Naive B cell (primary cell): ENCODE data around the gene TRIOBP. TPM values are rescaled to one million over a fixed set of nuclear protein-coding genes. Genes with fewer than 3 reads are reported as not detected.
A peak's percentile ranks its signal among the peaks of the same experiment; 100 is the strongest.
"Not testable (repeated sequence)": the region's sequence is repeated elsewhere in the genome, so short reads cannot be mapped to it uniquely, and the experiment has no call there.

Experiments
- ATAC-seq, 2 donors: fragments of 150-1000 bp; cut with Tn5 transposase; 2 replicates each; pipeline ENCODE4 v1.10.0; 2021; ENCODE audit warnings: low read depth in 2 of 2, mild to moderate bottlenecking in 2 of 2, moderate library complexity in 2 of 2
- DNase-seq: peaks from one replicate; pipeline ENCODE4 v3.0.0; 2022
- H3K27ac Mint-ChIP-seq, 6 donors: one replicate each; pipeline ENCODE4 v1.8.0; 2020 to 2022; ENCODE audit warnings: mild to moderate bottlenecking in 6 of 6, mixed read lengths in 6 of 6, moderate library complexity in 5 of 6, inconsistent platforms in 2 of 6
- H3K27me3 Mint-ChIP-seq, 3 donors: one replicate each; pipeline ENCODE4 v1.8.0; 2021 to 2022; ENCODE audit warnings: mixed read lengths in 3 of 3, mild to moderate bottlenecking in 1 of 3
- H3K36me3 Mint-ChIP-seq, 2 donors: one replicate each; pipeline ENCODE4 v1.8.0; 2020 to 2022; ENCODE audit warnings: mixed read lengths in 2 of 2, inconsistent platforms in 1 of 2, mild to moderate bottlenecking in 1 of 2
- H3K4me1 Mint-ChIP-seq, 3 donors: one replicate each; pipeline ENCODE4 v1.8.0; 2020 to 2022; ENCODE audit warnings: mixed read lengths in 3 of 3, inconsistent platforms in 1 of 3, mild to moderate bottlenecking in 1 of 3, moderate library complexity in 1 of 3
- H3K4me3 Mint-ChIP-seq, 8 donors: one replicate each; pipeline ENCODE4 v1.8.0; 2020 to 2022; ENCODE audit warnings: mild to moderate bottlenecking in 8 of 8, mixed read lengths in 8 of 8, moderate library complexity in 8 of 8, inconsistent platforms in 2 of 8
- H3K9me3 Mint-ChIP-seq, 7 donors: one replicate each; pipeline ENCODE4 v1.8.0; 2020 to 2022; ENCODE audit warnings: mixed read lengths in 7 of 7, mild to moderate bottlenecking in 5 of 7, inconsistent platforms in 2 of 7, moderate library complexity in 1 of 7
- polyA plus RNA-seq, 6 donors: library from polyadenylated mRNA; unstranded; fragments of 300-500 nt; fragmentation: Illumina TruSeq; gene quantifications; one replicate each; pipeline ENCODE4 v1.2.3, GENCODE V29; 2021; ENCODE audit warnings: low read depth in 6 of 6

Gene TRIOBP
- polyA plus RNA-seq, 6 donors from 2014 or later = 13.7 to 19.5 (median 16.2) TPM

GRCh38 chr22:37713761-37714160, 16.9 kb downstream of the TRIOBP start:
- no peak for ATAC-seq

DNA sequence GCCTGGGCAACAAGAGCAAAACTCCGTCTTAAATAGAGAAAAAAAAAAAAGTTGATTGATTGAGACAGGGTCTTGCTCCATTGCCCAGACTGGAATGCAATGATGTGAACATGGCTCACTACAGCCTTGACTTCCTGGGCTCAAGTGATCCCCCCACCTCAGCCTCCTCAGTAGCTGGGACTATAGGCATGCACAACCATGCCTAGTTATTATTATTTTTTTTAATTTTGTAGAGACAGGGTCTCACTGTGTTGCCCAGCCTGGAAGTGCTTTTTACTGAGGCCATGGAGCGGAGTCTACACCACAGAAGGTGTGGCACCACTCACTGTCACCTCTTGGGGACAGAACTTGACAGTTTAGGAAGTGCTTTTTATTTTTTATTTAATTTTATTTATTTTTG, 17.8 kb downstream of the TRIOBP start:
- ATAC-seq = no peak

More at GRCh38 chr22:37713761-37714160, 16.9 kb downstream of the TRIOBP start:
- Mint-ChIP-seq H3K4me1 (peaks cover 0 to 4% (median 0%) of the 10 kb centered on the region in 3 donors), H3K4me3 (no peak overlapping the region), H3K27ac (peak overlapping the region in 1 of 6 donors; percentile 65), H3K36me3 (peaks cover 0 to 7% of the 10 kb centered on the region in 2 donors), H3K27me3 (no peaks in the 10 kb centered on the region), H3K9me3 (no peaks in the 10 kb centered on the region)
- no peak for DNase-seq

GRCh38 chr22:37715760-37716159, 18.9 kb downstream of the TRIOBP start:
- ATAC-seq = no peak
- Mint-ChIP-seq H3K27me3 (no peaks in the 10 kb centered on the region), H3K4me1 (no peaks in the 10 kb centered on the region), H3K9me3 (no peaks in the 10 kb centered on the region), H3K27ac (no peak overlapping the region), H3K4me3 (no peak overlapping the region), H3K36me3 (peaks cover 0 to 7% of the 10 kb centered on the region in 2 donors)
- DNase-seq = no peak

More for the DNA sequence above, 17.8 kb downstream of the TRIOBP start:
- Mint-ChIP-seq H3K9me3 (no peaks in the 10 kb centered on the region), H3K36me3 (peaks cover 0 to 7% of the 10 kb centered on the region in 2 donors), H3K27ac (no peak overlapping the region), H3K4me3 (no peak overlapping the region), H3K27me3 (no peaks in the 10 kb centered on the region), H3K4me1 (peaks cover 0 to 4% (median 0%) of the 10 kb centered on the region in 3 donors)
- DNase-seq = no peak

GRCh38 chr22:37716708-37717107, 19.9 kb downstream of the TRIOBP start:
- no peak for ATAC-seq
- Mint-ChIP-seq H3K27me3 (no peaks in the 10 kb centered on the region), H3K4me3 (no peak overlapping the region), H3K4me1 (no peaks in the 10 kb centered on the region), H3K9me3 (no peaks in the 10 kb centered on the region), H3K27ac (no peak overlapping the region), H3K36me3 (peaks cover 0 to 7% of the 10 kb centered on the region in 2 donors)
- DNase-seq = no peak

GRCh38 chr22:37717235-37717634, 20.4 kb downstream of the TRIOBP start:
- not testable (repeated sequence) for H3K4me3 Mint-ChIP-seq, ATAC-seq, H3K27me3 Mint-ChIP-seq, H3K9me3 Mint-ChIP-seq, DNase-seq, H3K4me1 Mint-ChIP-seq, H3K36me3 Mint-ChIP-seq
- peak overlapping the region in 1 of 6 donors; percentile 60 for H3K27ac Mint-ChIP-seq

GRCh38 chr22:37717746-37718305, 21.0 kb downstream of the TRIOBP start:
- H3K27me3 Mint-ChIP-seq, H3K36me3 Mint-ChIP-seq, H3K9me3 Mint-ChIP-seq, H3K4me3 Mint-ChIP-seq, H3K4me1 Mint-ChIP-seq, H3K27ac Mint-ChIP-seq, ATAC-seq, DNase-seq: not testable (repeated sequence)

- Mint-ChIP-seq H3K36me3 (peaks cover 0 to 9% of the 10 kb centered on the region in 2 donors), H3K27ac (no peak overlapping the region), H3K4me1 (no peaks in the 10 kb centered on the region), H3K4me3 (no peak overlapping the region), H3K9me3 (no peaks in the 10 kb centered on the region), H3K27me3 (no peaks in the 10 kb centered on the region)
- ATAC-seq (no peak), DNase-seq (no peak)
These were observed 28.8 kb downstream of the TRIOBP start for GRCh38 chr22:37725551-37726240.

DNA sequence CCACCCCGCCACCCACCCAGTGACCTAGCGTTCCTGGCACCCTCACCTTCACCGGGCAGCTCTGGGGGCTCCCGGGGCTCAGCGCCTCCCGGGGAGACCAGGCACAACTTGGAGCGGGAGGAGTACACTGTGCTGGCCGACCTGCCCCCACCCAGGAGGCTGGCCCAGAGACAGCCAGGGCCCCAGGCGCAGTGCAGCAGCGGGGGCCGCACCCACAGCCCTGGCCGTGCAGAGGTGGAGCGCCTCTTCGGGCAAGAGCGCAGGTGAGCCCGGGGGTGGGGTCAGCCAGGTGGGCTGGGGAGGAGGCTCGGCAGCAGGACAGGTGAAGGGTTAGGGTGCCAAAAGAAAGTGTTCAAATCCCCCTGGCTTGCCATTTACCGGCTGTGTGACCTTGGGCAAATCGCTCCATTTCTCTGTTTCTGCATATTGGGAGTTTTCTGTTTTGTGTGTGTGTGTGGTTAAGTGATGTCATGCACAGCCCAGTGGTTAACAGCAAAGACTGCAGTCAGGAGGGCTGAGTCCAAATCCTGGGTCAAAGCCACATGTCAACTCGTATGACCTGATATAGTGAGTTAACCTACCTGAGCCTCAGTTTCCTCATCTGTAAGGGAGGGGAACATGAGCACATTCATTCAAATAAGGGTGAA, 29.5 kb downstream of the TRIOBP start:
- Mint-ChIP-seq H3K4me3 (no peak overlapping the region), H3K27ac (no peak overlapping the region), H3K27me3 (no peaks in the 10 kb centered on the region), H3K4me1 (peaks cover 0 to 3% (median 0%) of the 10 kb centered on the region in 3 donors), H3K36me3 (peaks cover 0 to 9% of the 10 kb centered on the region in 2 donors), H3K9me3 (no peaks in the 10 kb centered on the region)
- no peak for DNase-seq
- ATAC-seq = no peak

GRCh38 chr22:37728620-37729019, 31.8 kb downstream of the TRIOBP start:
- no peak overlapping the region for H3K27ac Mint-ChIP-seq
- ATAC-seq (no peak), DNase-seq (no peak)
- H3K9me3 Mint-ChIP-seq = no peaks in the 10 kb centered on the region
- H3K36me3 Mint-ChIP-seq = peaks cover 0 to 9% of the 10 kb centered on the region in 2 donors
- H3K27me3 Mint-ChIP-seq = no peaks in the 10 kb centered on the region
- peaks cover 0 to 5% (median 5%) of the 10 kb centered on the region in 3 donors for H3K4me1 Mint-ChIP-seq
- no peak overlapping the region for H3K4me3 Mint-ChIP-seq

DNA sequence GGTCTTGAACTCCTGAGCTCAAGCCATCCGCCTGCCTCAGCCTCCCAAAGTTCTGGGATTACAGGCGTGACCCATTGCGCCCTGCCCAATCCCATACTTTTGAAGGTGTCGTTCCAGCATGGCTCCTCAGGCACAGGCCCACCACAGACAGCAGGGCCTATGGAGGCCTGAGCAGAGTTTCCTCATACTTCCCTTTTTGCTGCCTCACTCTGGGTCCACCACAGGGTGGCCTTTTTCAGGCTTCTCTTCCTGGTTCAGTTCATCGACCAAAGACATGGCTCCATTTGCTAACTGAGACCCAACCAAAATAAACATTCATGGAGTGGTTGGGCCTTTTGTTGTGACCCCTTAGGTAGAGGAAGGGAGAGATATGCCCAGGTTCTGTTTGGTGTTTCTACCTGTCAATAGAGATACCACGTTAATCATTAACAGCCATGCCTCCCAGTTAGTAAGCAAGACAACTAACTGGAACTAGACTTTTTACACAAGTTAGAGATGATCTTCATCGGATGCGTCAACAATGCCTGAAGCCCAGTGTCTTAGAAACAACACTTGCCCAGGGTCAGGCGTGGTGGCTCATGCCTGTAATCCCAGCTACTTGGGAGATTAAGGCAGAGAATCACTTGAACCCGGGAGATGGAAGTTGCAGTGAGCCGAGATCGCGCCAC, 35.1 kb downstream of the TRIOBP start:
- H3K9me3 Mint-ChIP-seq = no peaks in the 10 kb centered on the region
- H3K36me3 Mint-ChIP-seq = no peaks in the 10 kb centered on the region
- H3K4me1 Mint-ChIP-seq = peaks cover 0 to 5% (median 5%) of the 10 kb centered on the region in 3 donors
- H3K4me3 Mint-ChIP-seq = no peak overlapping the region
- H3K27ac Mint-ChIP-seq = peak overlapping the region in 1 of 6 donors; percentile 64
- no peaks in the 10 kb centered on the region for H3K27me3 Mint-ChIP-seq
- DNase-seq (no peak), ATAC-seq (peak in 1 of 2 donors; percentile 46)

- H3K4me1 Mint-ChIP-seq = peaks cover under 1 to 5% (median 5%) of the 10 kb centered on the region in 3 donors
- no peaks in the 10 kb centered on the region for H3K36me3 Mint-ChIP-seq
- ATAC-seq (no peak), DNase-seq (no peak)
- H3K4me3 Mint-ChIP-seq = no peak overlapping the region
- peaks cover 0 to 6% (median 6%) of the 10 kb centered on the region in 3 donors for H3K27me3 Mint-ChIP-seq
- peak overlapping the region in 2 of 6 donors; percentile 33 to 91 for H3K27ac Mint-ChIP-seq
- peaks cover 0 to under 1% (median 0%) of the 10 kb centered on the region in 7 donors for H3K9me3 Mint-ChIP-seq
These were observed 36.1 kb downstream of the TRIOBP start for GRCh38 chr22:37732699-37733607.

- peak overlapping the region in 2 of 6 donors; percentile 33 to 73 for H3K27ac Mint-ChIP-seq
These were observed 37.0 kb downstream of the TRIOBP start for GRCh38 chr22:37733625-37734401.

More at GRCh38 chr22:37733625-37734401, 37.0 kb downstream of the TRIOBP start:
- peaks cover 0 to 13% (median 10%) of the 10 kb centered on the region in 3 donors for H3K27me3 Mint-ChIP-seq
- H3K4me1 Mint-ChIP-seq = peaks cover 5% of the 10 kb centered on the region in 3 donors
- no peak for DNase-seq
- H3K36me3 Mint-ChIP-seq = no peaks in the 10 kb centered on the region
- H3K9me3 Mint-ChIP-seq = peaks cover 0 to 5% (median 0%) of the 10 kb centered on the region in 7 donors
- H3K4me3 Mint-ChIP-seq = no peak overlapping the region
- ATAC-seq = no peak
